Stimulated activated CD4-positive, alpha-beta T cell treated with anti-CD3 and anti-CD28 coated beads, Interleukin-12 subunit alpha, Interleukin-12 subunit beta, amount 100 ng/mL, for 24 hours (primary cell): ENCODE data around the gene HIPK1.

Experiments
- DNase-seq, 2 experiments: peaks; one replicate each; pipeline ENCODE4 v3.0.0-alpha.2; 2020; ENCODE audit warnings: low read depth in 2 of 2

The HIPK1 gene

DNA sequence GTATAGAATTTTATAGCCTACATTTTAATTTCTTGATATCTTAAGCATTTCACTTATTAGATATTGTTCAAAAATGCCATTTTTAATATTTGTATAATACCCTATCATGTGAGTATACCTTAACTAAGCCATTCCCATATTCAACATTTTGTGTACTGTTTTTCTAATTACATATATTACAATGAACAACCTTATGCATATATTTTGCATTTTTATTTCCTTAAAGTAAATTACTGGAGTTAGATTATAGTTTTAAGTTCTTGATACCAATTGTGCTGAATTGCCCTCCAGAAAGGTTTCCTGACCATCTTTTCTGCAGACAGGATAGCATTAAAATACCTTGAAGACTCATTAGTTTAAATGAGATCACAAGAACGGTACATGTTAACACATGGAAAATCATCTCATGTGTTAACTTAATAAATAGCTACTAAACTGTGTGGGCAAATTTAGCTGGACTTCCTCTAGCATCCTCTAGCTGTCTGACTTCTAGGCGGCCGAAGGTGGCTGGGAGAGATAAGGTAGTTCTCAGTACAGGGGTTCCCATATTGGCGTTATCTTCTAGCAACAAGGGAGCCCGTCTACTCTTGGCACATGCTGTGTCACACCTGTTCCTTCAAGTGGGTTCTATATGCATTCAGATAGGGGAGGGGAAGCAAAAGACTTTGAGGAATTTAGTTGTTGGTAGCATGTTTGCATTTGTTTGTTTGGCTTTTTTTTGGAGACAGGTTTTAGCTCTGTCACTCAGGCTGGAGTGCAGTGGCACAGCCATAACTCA, 15.0 kb upstream of the HIPK1 start:
- no peak for DNase-seq

GRCh38 chr1:113916974-113917373, 12.2 kb upstream of the HIPK1 start:
- DNase-seq, result no peak

GRCh38 chr1:113917400-113918082, 11.6 kb upstream of the HIPK1 start:
- no peak for DNase-seq

GRCh38 chr1:113918243-113918642, 10.9 kb upstream of the HIPK1 start:
- no peak for DNase-seq

DNA sequence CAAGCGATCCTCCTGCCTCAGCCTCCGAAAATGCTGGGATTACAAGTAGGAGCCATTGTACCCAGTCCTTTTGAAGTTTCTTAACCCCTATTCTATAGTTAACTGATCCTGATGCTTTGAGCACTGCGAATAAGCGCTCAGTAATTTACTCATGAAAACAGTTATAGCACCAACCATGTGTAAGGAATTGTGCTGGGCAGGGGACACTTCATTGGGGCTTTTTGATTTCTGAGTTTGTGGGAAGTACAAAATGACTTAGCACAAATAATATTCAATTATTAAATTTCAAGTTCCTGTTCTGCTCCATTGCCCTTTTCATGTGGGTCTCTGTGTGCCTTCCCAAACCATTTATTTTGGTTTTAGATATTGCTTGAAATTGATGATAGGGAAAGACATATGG, 6.2 kb upstream of the HIPK1 start:
- no peak for DNase-seq

DNA sequence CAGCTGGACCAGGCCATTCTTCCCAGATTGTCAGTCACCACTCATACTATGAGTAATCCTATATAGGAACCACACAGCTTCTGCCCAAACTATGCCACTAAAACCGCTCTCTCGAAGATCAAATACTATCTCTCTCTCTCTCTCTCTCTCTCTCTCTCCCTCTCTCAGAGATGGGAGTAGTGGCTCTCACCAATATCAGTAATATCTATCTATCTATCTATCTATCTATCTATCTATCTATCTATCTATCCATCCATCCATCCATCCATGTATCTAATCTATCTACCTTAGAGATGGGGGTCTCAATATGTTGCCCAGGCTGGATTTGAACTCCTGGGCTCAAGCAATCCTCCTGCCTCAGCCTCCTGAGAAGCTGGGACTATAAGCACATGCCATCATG, 4.7 kb upstream of the HIPK1 start:
- no peak for DNase-seq

- no peak for DNase-seq
These were observed 765 bp upstream of the HIPK1 start for GRCh38 chr1:113928187-113928930.

GRCh38 chr1:113929750-113930498, 800 bp downstream of the HIPK1 start:
- peak; percentile 38 to 39 for DNase-seq

DNA sequence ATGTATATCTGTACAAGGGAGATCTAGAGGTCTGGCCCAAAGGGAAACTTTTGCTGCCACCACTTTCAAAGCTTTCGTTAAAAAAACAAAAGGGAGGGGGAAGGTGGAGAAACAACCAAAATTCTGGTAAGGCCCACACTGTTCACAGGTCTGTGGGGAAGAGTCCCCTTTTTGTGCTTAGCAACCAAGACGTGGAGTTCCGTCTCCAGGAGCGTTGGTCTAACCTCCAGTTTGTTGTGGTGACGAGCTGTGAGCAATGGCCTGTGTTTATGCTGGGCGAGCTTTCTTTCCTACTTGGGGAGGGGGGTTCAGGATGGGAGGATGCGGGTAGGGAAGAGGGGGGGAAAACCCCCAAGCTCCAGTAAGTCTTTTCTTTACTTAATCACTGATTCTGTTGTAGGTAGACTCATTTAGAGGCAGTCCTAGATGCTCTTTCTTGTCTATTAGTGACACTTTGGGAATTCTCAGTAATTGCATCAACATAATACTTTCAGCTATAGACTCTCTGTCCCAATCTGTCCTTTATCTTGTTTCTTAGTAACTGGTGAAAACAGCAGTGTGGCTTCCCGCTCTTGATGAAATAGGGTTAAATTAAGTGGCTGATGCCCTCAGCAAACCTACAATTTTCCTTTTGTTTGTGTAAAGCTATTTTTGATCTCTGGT, 1.5 kb downstream of the HIPK1 start:
- DNase-seq, result peak in 1 of 2 experiments; percentile 53

DNA sequence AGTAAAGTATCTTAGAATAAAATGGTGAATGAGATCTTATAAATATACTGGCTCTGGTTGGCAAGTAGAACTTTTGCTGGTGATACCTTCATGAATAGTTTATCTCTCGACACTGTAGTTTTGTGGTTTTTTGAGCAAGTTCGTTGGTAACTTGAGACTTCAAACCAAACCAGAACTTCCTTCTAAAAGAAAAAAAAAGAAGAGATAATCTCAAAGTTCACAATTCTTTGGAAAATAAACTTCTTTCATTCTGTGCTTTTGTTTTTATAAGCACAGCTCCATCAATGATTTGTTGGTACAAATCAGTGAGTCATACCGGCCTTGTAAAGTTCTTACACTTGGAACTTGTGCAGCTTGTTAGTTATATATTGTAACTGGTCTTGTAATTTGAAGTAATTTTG, 2.3 kb downstream of the HIPK1 start:
- DNase-seq, result no peak

- no peak for DNase-seq
These were observed 4.9 kb downstream of the HIPK1 start for GRCh38 chr1:113934006-113934405.

DNA sequence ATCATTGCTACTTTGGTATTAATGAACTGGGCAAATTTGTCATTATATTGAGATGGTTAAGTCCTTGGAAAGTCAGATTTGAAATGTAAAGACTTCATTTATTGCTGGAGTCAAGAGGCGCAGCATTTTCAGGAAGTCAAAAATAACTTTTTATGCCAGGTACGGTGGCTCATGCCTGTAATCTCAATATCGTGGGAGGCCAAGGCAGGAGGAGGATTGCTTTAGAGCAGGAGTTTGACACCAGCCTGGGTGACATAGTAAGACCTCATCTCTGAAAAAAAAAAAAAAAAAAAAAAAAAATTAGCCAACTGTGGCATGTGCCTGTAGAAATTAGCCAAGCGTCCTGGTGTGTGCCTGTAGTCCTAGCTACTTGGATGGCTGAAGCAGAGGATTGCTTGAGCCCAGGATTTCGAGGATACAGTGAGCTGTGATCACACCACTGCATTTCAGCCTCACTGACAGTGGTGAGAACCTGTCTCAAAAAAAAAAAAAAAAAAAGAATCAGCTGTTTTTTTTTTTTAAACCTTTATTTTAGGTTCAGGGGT, 5.5 kb downstream of the HIPK1 start:
- DNase-seq, result no peak

GRCh38 chr1:113935176-113935575, 6.1 kb downstream of the HIPK1 start:
- no peak for DNase-seq

DNA sequence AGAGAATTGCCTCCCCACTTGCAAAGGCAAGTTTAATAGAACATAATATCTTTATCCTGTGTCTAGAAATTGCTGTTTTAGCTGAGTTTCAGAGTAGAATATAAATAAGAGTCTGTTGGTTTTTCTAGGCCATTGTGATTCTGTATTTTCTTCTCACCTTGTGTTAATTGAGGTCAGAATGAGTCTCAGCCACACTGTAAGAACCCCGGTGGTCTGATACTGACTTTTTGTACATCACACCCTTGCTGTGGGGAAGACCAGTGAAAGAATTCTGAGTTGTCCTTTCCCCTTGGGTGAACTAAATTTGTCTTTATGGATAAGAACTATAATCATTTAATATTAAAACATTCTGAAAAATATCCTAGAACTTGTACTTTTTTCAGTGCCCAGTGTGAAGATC, 6.8 kb downstream of the HIPK1 start:
- no peak for DNase-seq

- no peak for DNase-seq
These were observed 8.0 kb downstream of the HIPK1 start for GRCh38 chr1:113937146-113937545.

DNA sequence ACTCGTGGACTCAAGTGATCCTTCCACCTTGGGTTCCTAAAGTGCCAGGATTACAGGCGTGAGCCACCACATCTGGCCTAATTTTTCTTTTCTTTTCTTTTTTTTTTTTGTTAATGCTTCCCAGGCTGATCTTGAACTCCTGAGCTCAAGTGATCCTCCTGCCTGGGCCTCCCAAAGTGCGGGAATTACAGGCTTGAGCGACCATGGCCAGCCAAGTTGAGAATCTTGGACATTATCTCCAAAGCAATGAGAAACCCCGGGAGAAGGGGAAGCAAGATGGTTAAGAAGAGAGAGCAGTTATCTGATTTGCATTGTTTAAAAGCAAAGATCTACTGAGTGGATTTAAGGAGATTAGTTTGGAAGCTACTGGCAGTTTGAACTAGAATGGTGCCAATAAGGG, 9.1 kb downstream of the HIPK1 start:
- no peak for DNase-seq

- DNase-seq, result peak in 1 of 2 experiments; percentile 20
These were observed 11.5 kb downstream of the HIPK1 start for GRCh38 chr1:113940365-113941244.

- no peak for DNase-seq
These were observed 12.1 kb downstream of the HIPK1 start for GRCh38 chr1:113941245-113941559.

DNA sequence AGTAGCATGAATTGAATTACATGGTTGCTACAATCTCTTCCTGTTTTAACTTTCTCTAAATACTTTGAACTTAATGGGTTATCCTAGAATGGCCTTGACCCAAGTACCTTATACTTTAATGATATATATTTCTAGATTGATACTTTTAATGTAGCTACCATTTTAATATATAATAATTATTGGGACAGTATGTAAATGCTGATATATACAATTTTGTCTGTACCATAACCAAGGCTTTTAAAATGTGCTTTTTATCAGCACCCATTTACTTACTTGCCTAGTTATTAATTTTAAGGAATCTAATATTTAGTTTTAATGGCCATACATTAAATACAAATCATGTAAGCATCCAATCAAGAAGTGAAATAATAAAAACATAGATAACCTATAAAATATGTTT, 13.4 kb downstream of the HIPK1 start:
- no peak for DNase-seq
